Activated CD4-positive, alpha-beta memory T cell treated with anti-CD3 and anti-CD28 coated beads for 36 hours (primary cell): ENCODE measurements around the gene FRMD6. TPM values are rescaled to one million over a fixed set of nuclear protein-coding genes. Genes with fewer than 3 reads are reported as not detected.

Source experiments
- CTCF ChIA-PET: fragments of 350-600 bp; sonication (Branson Sonifier 250); formaldehyde crosslinking; loops from one replicate; lab custom pipeline; 2021; ENCODE audit warnings: antibody characterized with exemption, inconsistent platforms; lab: Charles Lee
- POLR2A ChIA-PET: fragments of 350-600 bp; sonication (Branson Sonifier 250); formaldehyde crosslinking; loops from one replicate; lab custom pipeline; 2021; ENCODE audit warnings: antibody characterized with exemption; lab: Charles Lee
- DNase-seq: peaks from one replicate; pipeline ENCODE4 v3.0.0-alpha.2; 2020
- H3K27ac Mint-ChIP-seq: one replicate; pipeline ENCODE4 v1.8.0; 2021; ENCODE audit warnings: mixed read lengths
- H3K27me3 Mint-ChIP-seq: one replicate; pipeline ENCODE4 v1.8.0; 2021; ENCODE audit warnings: mixed read lengths
- H3K36me3 Mint-ChIP-seq: one replicate; pipeline ENCODE4 v1.8.0; 2021; ENCODE audit warnings: mixed read lengths
- H3K4me1 Mint-ChIP-seq: one replicate; pipeline ENCODE4 v1.8.0; 2021; ENCODE audit warnings: low read depth, mixed read lengths
- H3K4me3 Mint-ChIP-seq: one replicate; pipeline ENCODE4 v1.8.0; 2021; ENCODE audit warnings: mild to moderate bottlenecking, mixed read lengths
- H3K9me3 Mint-ChIP-seq: one replicate; pipeline ENCODE4 v1.8.0; 2021; ENCODE audit warnings: mixed read lengths
- intact Hi-C: fragments of 100-400 bp; cut with micrococcal nuclease; formaldehyde crosslinking; loops from one replicate; pipeline ENCODE4 v1.15.1; 2023
- total RNA-seq, 2 experiments: library from RNA; stranded (reverse); gene quantifications; one replicate each; pipeline ENCODE4 v1.2.3, GENCODE V29; 2021

FRMD6 gene
- total RNA-seq, 2 experiments from 2014 or later: 3.2 to 3.4 TPM

DNA sequence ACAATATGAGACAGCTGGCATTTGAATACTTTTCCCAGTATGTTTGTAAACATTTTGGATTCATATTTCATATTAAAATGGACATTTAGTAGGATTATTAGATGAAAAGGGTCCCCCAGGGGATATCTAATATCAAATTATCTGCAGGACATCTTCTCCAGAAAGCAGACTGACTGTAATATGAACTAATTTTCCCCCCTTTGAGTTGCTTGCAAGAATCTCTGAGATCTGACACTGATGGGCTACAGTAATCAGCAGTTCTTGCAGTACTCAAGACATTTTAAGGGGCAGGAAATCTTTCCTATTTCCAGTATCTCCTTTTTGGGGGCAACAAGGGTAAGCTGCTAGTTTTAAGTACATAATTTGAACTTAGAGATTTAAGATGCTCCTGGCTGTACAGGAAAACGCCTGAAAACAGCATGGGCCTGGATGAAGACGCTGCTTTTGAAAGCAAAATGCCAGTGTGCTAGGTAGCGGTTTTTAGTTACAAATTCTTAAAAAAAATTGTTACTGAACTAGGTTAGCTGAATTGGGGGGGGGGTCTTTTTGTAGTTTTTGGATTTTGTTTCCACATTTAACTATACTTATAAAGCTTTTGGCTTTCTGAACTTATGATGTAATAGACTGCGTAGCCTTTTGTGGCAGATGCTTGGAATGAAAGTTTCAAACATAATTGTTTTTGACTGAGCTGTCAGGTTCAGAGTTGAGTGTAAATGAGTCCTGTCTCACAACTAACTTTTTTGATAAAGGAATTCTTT, 2.2 kb downstream of the FRMD6 start:
- DNase-seq: no peak
- H3K27me3 Mint-ChIP-seq: peaks cover 28% of the 10 kb centered on the region
- CTCF ChIA-PET: interaction anchor here (0.6 to 2.7 kb wide), 5 partner anchors 22 to 122 kb away, joined by 3 to 26 read pairs (median 3); no protein-coding TSS in a partner anchor
- H3K36me3 Mint-ChIP-seq: no peaks in the 10 kb centered on the region
- no peak overlapping the region for H3K4me3 Mint-ChIP-seq
- H3K4me1 Mint-ChIP-seq: peaks cover 26% of the 10 kb centered on the region
- H3K9me3 Mint-ChIP-seq: no peaks in the 10 kb centered on the region
- POLR2A ChIA-PET: interaction anchor here (0.6 kb wide), 1 partner anchor 92 kb away, joined by 3 read pairs; no protein-coding TSS in a partner anchor
- H3K27ac Mint-ChIP-seq: no peak overlapping the region
- intact Hi-C loops: loop anchor here (1.0 to 10.0 kb wide), 10 partner anchors 22 to 1041 kb away; partner anchors contain the start of genes ERO1A, GNG2, GPR137C and RTRAF

DNA sequence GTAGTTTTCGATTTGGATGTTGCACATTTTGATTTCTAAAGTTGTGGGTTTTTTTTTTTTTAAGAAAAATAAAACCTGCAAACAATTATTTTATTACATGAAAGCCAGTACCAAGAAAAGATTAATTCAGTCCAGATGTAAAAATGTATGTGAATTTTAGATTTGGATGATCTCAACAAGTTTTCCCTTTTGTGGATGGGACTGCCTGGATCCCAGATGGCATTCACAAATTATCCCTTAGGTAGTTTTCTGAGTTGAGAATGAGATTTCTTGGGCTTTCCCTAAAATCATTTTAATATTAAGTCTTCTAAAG, 2.8 kb downstream of the FRMD6 start:
- no peak overlapping the region for H3K27ac Mint-ChIP-seq
- POLR2A ChIA-PET: interaction anchor here (0.6 kb wide), 1 partner anchor 92 kb away, joined by 3 read pairs; no protein-coding TSS in a partner anchor
- no peaks in the 10 kb centered on the region for H3K9me3 Mint-ChIP-seq
- intact Hi-C loops: loop anchor here (5.0 to 10.0 kb wide), 5 partner anchors 208 to 1040 kb away; partner anchors contain the start of genes ERO1A, GNG2, GPR137C and RTRAF
- peaks cover 28% of the 10 kb centered on the region for H3K27me3 Mint-ChIP-seq
- CTCF ChIA-PET: interaction anchor here (0.6 kb wide), 1 partner anchor 21 kb away, joined by 3 read pairs; no protein-coding TSS in a partner anchor
- H3K4me1 Mint-ChIP-seq: peaks cover 26% of the 10 kb centered on the region
- no peak for DNase-seq
- H3K36me3 Mint-ChIP-seq: no peaks in the 10 kb centered on the region
- no peak overlapping the region for H3K4me3 Mint-ChIP-seq

DNA sequence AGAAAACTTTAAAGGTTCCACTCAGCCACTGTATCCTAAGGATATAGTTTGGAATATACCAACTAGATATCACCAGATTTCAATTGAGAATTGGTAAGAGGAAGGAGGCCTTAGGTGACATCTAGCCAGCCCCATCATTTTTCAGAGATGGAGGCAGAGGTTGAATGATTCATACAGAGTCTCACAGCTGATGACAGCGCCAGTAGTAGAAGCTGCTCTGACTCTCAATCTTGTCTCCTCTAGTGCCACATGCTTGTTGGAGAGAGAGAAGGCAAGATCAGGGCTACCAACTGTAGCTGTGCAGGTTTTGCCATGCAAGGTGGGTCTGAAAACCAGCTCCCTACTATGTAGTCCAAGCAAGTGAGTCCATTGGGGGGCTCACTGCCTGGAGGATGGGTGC, 6.1 kb downstream of the FRMD6 start:
- no peak for DNase-seq
- intact Hi-C loops: loop anchor here (10.0 kb wide), 2 partner anchors 373 to 1037 kb away; partner anchors contain the start of gene ERO1A
- peaks cover 30% of the 10 kb centered on the region for H3K27me3 Mint-ChIP-seq
- H3K4me1 Mint-ChIP-seq: peaks cover 14% of the 10 kb centered on the region
- H3K4me3 Mint-ChIP-seq: no peak overlapping the region
- CTCF ChIA-PET: no interaction called here
- POLR2A ChIA-PET: no interaction called here
- H3K36me3 Mint-ChIP-seq: no peaks in the 10 kb centered on the region
- H3K9me3 Mint-ChIP-seq: no peaks in the 10 kb centered on the region
- no peak overlapping the region for H3K27ac Mint-ChIP-seq

DNA sequence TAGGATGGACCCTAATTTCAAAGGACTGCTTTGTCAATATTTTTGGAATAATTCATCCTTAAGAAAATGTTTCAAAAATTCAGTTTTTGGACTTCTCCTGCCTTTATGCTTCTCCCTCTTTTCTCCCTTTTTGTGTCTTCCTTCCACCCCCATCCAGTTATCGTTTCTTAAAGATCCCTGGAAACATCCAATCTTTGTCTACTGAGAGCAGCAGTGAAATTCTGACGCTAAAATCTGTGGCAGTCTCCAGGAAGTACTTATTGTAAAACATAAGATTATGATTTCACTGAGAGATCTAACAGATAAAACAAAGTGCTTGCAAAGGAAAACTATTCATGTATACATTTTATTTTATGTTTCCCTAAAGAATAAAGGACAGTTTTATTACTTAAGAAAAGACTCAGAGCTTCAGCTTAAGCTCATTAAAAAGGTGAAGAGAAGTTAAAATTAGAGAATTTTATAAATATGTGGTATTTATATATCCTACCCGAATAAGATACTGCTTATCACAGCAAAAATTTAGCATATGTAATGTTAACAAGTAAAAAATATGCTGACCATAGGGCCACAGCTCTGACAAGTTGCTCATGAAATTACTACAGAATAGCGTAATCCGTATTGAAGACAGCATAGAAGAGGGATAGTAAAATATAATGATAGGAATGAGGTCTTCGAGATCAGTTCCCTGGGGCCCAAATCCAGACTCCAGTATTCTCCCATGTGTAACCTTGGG, 6.9 kb downstream of the FRMD6 start:
- Mint-ChIP-seq H3K27me3 (peaks cover 30% of the 10 kb centered on the region), H3K4me1 (peaks cover 6% of the 10 kb centered on the region), H3K9me3 (no peaks in the 10 kb centered on the region), H3K27ac (no peak overlapping the region), H3K4me3 (no peak overlapping the region), H3K36me3 (no peaks in the 10 kb centered on the region)
- ChIA-PET CTCF (no interaction called here), POLR2A (interaction anchor here (1.1 kb wide), 1 partner anchor 10 kb away, joined by 3 read pairs; no protein-coding TSS in a partner anchor)
- intact Hi-C loops: loop anchor here (10.0 kb wide), 2 partner anchors 374 to 1036 kb away; partner anchors contain the start of gene ERO1A
- no peak for DNase-seq

DNA sequence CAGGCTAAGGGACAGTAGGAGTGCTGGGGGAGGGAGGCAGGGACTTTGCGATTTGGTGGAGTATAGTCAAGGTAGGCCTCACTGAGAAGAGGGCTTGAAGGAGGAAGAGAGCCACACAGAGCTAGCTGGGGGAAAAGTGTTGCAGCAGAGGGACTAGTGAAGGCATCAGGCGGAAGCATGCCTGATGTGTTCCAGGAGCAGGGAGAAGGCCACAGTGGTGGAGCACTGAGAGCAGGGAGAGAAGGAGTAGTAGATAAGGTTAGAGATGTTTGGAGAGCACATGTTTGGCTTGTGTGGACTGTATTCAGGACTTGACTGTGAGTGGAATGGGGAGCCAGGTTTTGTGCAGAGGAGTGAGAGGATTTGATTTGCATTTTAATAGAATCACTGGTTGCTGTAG, 9.0 kb downstream of the FRMD6 start:
- Mint-ChIP-seq H3K4me1 (no peaks in the 10 kb centered on the region), H3K27ac (no peak overlapping the region), H3K9me3 (no peaks in the 10 kb centered on the region), H3K36me3 (no peaks in the 10 kb centered on the region), H3K27me3 (peaks cover 19% of the 10 kb centered on the region), H3K4me3 (no peak overlapping the region)
- intact Hi-C loops: no loop called here
- DNase-seq: no peak
- POLR2A ChIA-PET: no interaction called here
- CTCF ChIA-PET: interaction anchor here (1.0 kb wide), 1 partner anchor 9 kb away, joined by 3 read pairs; the partner anchor contains the start of gene FRMD6

DNA sequence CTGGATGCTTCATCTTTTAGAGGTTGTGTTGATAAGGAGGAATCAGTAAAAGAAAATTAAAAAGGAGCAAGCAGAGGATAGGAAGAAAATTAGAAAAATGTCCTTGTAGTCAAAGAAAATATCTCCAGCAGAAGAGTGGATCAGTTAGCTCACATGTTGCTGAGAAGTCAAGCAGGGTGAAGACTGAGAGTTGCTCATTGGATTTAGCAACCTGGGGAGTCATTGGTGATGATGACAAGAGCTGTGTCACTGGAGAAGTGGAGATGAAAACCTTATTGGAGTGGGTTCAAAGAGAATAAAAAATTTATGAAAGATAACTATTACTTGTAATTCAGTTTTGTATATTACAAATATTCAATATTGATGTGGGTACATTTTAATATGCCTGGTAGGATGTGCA, 9.8 kb downstream of the FRMD6 start:
- intact Hi-C loops: no loop called here
- Mint-ChIP-seq H3K4me1 (no peaks in the 10 kb centered on the region), H3K4me3 (no peak overlapping the region), H3K27ac (no peak overlapping the region), H3K27me3 (peaks cover 16% of the 10 kb centered on the region), H3K9me3 (no peaks in the 10 kb centered on the region), H3K36me3 (no peaks in the 10 kb centered on the region)
- ChIA-PET POLR2A (no interaction called here), CTCF (interaction anchor here (1.3 kb wide), 1 partner anchor 9 kb away, joined by 5 read pairs; no protein-coding TSS in a partner anchor)
- DNase-seq: no peak

DNA sequence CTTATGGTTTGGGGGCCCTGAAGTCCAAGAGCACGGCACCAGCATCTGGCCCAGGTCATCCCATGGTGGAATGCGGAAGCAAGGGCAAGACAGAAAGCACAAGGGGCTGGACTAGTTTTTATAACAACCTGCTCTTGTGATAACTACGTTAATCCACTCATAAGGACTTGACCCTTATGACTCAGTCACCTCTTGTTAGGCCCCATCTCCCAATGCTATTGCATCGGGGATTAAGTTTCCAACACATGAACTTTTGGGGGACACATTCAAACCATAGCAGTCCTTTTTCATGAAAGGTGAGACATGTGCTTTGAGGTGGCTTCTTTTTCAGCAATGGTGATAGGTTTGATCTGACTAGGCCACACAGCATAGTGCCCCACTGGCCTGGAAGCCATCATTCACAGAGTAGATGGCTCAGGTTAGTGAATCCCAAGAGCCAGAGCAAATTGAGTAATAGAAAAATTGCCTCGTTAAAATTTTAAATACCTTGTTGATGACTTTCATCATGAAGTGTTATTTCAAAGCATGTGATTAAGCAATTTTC, 12.1 kb downstream of the FRMD6 start:
- Mint-ChIP-seq H3K4me3 (no peak overlapping the region), H3K27ac (no peak overlapping the region), H3K4me1 (no peaks in the 10 kb centered on the region), H3K9me3 (no peaks in the 10 kb centered on the region), H3K36me3 (no peaks in the 10 kb centered on the region), H3K27me3 (peaks cover 4% of the 10 kb centered on the region)
- CTCF ChIA-PET: interaction anchor here (0.7 kb wide), 1 partner anchor 380 kb away, joined by 3 read pairs; no protein-coding TSS in a partner anchor
- intact Hi-C loops: no loop called here
- POLR2A ChIA-PET: no interaction called here
- DNase-seq: no peak

DNA sequence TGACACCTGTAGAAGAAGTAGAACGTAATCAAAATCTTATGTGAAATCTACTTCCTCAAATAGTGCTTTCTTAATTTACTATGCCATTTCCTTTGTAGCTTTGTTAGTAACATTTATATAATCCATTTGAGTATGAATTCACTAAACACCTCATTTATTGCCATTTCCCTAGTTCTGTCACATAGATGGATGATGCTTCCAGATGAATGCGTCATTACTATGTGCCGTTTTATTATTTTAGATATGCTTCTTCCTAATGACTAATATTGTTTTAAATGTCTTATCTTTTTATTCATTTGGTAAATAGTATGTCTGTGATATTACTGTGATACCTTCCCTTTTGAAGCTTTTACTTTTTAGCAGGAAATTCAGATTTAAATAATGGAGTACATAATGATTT, 14.4 kb downstream of the FRMD6 start:
- ChIA-PET POLR2A (no interaction called here), CTCF (interaction anchor here (0.6 to 1.1 kb wide), 2 partner anchors 14 to 49 kb away, joined by 3 read pairs; no protein-coding TSS in a partner anchor)
- Mint-ChIP-seq H3K4me1 (no peaks in the 10 kb centered on the region), H3K27ac (no peak overlapping the region), H3K27me3 (peaks cover 1% of the 10 kb centered on the region), H3K9me3 (no peaks in the 10 kb centered on the region), H3K4me3 (no peak overlapping the region), H3K36me3 (no peaks in the 10 kb centered on the region)
- intact Hi-C loops: no loop called here
- no peak for DNase-seq

DNA sequence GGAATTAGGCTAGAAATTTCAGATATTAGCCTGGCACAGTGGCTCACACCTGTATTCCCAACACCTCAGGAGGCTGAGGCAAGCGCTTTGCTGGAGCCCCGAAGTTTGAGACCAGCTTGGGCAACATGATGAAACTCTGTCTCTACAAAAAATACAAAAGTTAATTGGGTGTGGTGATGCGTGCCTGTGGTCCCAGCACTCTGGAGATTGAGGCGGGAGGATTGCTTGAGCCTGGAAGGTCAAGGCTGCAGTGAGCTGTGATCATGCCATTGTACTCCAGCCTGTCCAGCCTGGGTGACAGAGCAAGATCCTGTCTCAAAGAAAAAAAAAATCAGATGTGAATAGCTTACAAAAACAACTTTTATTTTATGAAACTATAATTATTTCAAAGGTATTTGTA, 15.1 kb downstream of the FRMD6 start:
- Mint-ChIP-seq H3K4me3 (no peak overlapping the region), H3K4me1 (no peaks in the 10 kb centered on the region), H3K9me3 (no peaks in the 10 kb centered on the region), H3K27me3 (peaks cover 6% of the 10 kb centered on the region), H3K27ac (no peak overlapping the region), H3K36me3 (no peaks in the 10 kb centered on the region)
- POLR2A ChIA-PET: no interaction called here
- DNase-seq: no peak
- intact Hi-C loops: no loop called here
- CTCF ChIA-PET: no interaction called here

DNA sequence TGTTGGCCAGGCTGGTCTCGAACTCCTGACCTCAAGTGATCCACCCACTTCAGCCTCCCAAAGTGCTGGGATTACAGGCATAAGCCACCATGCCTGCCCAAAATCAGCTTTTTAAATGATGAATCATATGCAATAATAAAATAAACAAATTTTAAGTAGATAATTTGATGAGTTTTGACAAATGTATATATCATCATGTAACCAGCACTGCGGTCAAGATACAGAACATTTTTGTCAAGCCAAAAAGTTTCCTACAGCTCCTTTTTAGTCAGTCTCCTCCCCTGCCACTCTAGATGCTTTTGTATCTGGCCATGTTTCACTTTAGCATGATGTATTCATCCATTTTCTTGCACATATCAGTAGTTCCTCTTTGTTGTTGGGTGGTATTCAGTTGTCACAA, 17.2 kb downstream of the FRMD6 start:
- Mint-ChIP-seq H3K4me3 (no peak overlapping the region), H3K4me1 (no peaks in the 10 kb centered on the region), H3K9me3 (no peaks in the 10 kb centered on the region), H3K36me3 (no peaks in the 10 kb centered on the region), H3K27me3 (peaks cover 9% of the 10 kb centered on the region), H3K27ac (no peak overlapping the region)
- ChIA-PET POLR2A (interaction anchor here (0.6 to 0.9 kb wide), 2 partner anchors 10 to 17 kb away, joined by 3 read pairs; partner anchors contain the start of gene FRMD6), CTCF (no interaction called here)
- intact Hi-C loops: no loop called here
- no peak for DNase-seq

DNA sequence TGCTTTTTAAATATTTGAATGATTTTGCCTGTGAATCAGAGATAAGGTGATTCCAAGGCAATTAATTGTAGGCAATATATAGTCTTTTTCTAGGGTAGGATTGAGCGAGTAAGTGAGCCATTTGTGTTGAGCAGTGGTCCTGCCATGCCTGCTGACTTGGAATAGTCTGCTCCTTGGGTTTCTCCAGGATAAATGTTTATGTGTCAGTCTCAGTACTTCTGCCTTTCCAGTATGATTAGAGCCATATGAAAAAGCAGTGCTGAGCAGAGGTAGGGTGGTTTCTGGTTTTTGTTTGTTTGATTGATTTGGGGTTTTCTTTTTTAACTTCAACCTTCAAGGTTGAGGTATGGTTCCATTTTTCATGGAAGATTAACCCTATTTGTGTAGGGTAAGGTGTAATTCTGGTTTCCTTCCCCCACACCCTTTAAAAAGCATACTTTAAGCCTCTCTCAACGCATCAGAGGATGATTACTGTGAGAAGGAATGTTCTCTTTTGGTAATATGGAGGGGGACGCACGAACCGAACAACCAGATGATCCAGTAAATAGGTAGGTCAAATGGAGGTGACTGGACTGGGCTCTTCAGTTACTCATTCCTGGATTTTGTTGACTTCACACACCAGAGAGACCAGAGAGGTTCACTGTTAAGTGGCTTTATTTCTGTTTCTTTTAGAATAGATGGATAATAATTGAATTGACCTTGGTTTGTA, 22.7 kb downstream of the FRMD6 start:
- POLR2A ChIA-PET: no interaction called here
- no peaks in the 10 kb centered on the region for H3K36me3 Mint-ChIP-seq
- intact Hi-C loops: loop anchor here (5.0 kb wide), 1 partner anchor 62 kb away; no protein-coding TSS in a partner anchor
- no peak overlapping the region for H3K27ac Mint-ChIP-seq
- H3K4me3 Mint-ChIP-seq: no peak overlapping the region
- H3K27me3 Mint-ChIP-seq: peaks cover 24% of the 10 kb centered on the region
- no peaks in the 10 kb centered on the region for H3K9me3 Mint-ChIP-seq
- CTCF ChIA-PET: no interaction called here
- DNase-seq: no peak
- peaks cover 18% of the 10 kb centered on the region for H3K4me1 Mint-ChIP-seq
